ENCODE data around the gene GRM5.

GRM5 gene

GRCh38 chr11:88770475-88771079, 295.2 kb downstream of the GRM5 start:
- H3K27me3 ChIP-seq (ENCODE audit: control insufficient read depth, insufficient read depth, low read length) = no peaks in the 10 kb centered on the region
- no peaks in the 10 kb centered on the region for H3K4me1 ChIP-seq
- H3K9ac ChIP-seq = no peak overlapping the region
- no peaks in the 10 kb centered on the region for H3K9me3 ChIP-seq (ENCODE audit: control insufficient read depth, low read length)
- no peaks in the 10 kb centered on the region for H3K79me2 ChIP-seq
- TF ChIP-seq, protein P1, sequence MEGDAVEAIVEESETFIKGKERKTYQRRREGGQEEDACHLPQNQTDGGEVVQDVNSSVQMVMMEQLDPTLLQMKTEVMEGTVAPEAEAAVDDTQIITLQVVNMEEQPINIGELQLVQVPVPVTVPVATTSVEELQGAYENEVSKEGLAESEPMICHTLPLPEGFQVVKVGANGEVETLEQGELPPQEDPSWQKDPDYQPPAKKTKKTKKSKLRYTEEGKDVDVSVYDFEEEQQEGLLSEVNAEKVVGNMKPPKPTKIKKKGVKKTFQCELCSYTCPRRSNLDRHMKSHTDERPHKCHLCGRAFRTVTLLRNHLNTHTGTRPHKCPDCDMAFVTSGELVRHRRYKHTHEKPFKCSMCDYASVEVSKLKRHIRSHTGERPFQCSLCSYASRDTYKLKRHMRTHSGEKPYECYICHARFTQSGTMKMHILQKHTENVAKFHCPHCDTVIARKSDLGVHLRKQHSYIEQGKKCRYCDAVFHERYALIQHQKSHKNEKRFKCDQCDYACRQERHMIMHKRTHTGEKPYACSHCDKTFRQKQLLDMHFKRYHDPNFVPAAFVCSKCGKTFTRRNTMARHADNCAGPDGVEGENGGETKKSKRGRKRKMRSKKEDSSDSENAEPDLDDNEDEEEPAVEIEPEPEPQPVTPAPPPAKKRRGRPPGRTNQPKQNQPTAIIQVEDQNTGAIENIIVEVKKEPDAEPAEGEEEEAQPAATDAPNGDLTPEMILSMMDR (IDR thresholded peaks at IDR 0.05) = no peak
- no peak overlapping the region for H3K4me3 ChIP-seq (ENCODE audit: low read depth, low read length)
- H3K4me2 ChIP-seq (ENCODE audit: low read length) = no peak overlapping the region
- H3K27ac ChIP-seq = no peak overlapping the region
- no peak overlapping the region for H2AFZ ChIP-seq
- no peaks in the 10 kb centered on the region for H3K36me3 ChIP-seq (ENCODE audit: control insufficient read depth, insufficient read depth, low read length)

GRCh38 chr11:88744140-88744539, 321.6 kb downstream of the GRM5 start:
- H3K4me3 ChIP-seq (ENCODE audit: low read depth, low read length) = no peak overlapping the region
- TF ChIP-seq, protein P1 (IDR thresholded peaks at IDR 0.05) = no peak
- no peaks in the 10 kb centered on the region for H3K79me2 ChIP-seq
- H3K27me3 ChIP-seq (ENCODE audit: control insufficient read depth, insufficient read depth, low read length) = no peaks in the 10 kb centered on the region
- no peaks in the 10 kb centered on the region for H3K4me1 ChIP-seq
- no peak overlapping the region for H3K27ac ChIP-seq
- no peaks in the 10 kb centered on the region for H3K36me3 ChIP-seq (ENCODE audit: control insufficient read depth, insufficient read depth, low read length)
- H3K9ac ChIP-seq = no peak overlapping the region
- no peak overlapping the region for H2AFZ ChIP-seq
- no peak overlapping the region for H3K4me2 ChIP-seq (ENCODE audit: low read length)
- H3K9me3 ChIP-seq (ENCODE audit: control insufficient read depth, low read length) = no peaks in the 10 kb centered on the region

DNA sequence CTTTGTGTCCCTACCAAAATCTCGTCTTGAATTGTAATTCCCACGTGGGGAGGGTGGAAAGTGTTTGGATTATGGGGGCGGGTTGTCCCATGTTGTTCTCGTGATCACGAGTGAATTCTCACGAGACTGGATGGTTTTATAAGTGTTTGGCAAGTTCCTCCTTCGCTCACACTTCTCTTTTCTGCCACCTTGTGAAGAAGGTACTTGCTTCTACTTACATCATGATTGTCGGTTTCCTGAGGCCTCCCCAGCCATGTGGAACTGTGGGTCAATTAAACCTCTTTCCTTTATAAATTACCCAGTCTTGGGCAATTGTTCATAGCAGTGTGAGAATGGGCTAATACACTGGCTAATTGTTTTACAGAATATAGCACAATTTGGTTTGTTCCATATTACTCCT, 326.3 kb downstream of the GRM5 start:
- H3K79me2 ChIP-seq = no peaks in the 10 kb centered on the region

DNA sequence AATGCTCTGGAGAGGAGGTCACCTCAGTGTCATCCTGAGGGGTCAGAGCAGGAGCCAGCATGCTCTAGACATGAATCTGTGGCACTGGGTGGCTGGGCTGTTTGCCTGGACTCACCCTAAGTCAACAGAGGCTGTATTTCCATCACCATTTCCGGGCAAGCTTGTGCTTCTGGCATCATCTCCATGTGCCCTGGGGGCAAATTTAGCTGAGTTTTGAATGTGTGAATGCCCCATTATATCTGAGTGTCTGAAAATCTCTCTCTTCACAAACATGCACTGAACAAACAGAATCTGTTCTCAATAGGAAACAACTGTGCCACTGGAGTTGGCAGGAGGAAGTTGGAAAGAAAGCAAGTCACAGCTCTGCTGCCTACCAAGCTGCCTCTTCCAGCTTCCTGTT, 356.2 kb downstream of the GRM5 start:
- Histone ChIP-seq H3K4me3 (ENCODE audit: low read depth, low read length) (no peak overlapping the region), H3K9ac (no peak overlapping the region), H3K27me3 (ENCODE audit: control insufficient read depth, insufficient read depth, low read length) (no peaks in the 10 kb centered on the region), H3K36me3 (ENCODE audit: control insufficient read depth, insufficient read depth, low read length) (no peaks in the 10 kb centered on the region), H3K79me2 (no peaks in the 10 kb centered on the region), H3K4me1 (no peaks in the 10 kb centered on the region), H3K4me2 (ENCODE audit: low read length) (no peak overlapping the region), H2AFZ (no peak overlapping the region), H3K9me3 (ENCODE audit: control insufficient read depth, low read length) (no peaks in the 10 kb centered on the region), H3K27ac (no peak overlapping the region)
- TF ChIP-seq, protein P1 (IDR thresholded peaks at IDR 0.05) = no peak

More for the DNA sequence above, 326.3 kb downstream of the GRM5 start:
- Histone ChIP-seq H3K36me3 (ENCODE audit: control insufficient read depth, insufficient read depth, low read length) (no peaks in the 10 kb centered on the region), H3K27me3 (ENCODE audit: control insufficient read depth, insufficient read depth, low read length) (no peaks in the 10 kb centered on the region), H3K4me3 (ENCODE audit: low read depth, low read length) (no peak overlapping the region), H3K27ac (no peak overlapping the region), H3K9ac (no peak overlapping the region), H3K4me2 (ENCODE audit: low read length) (no peak overlapping the region), H3K4me1 (no peaks in the 10 kb centered on the region), H2AFZ (no peak overlapping the region), H3K9me3 (ENCODE audit: control insufficient read depth, low read length) (no peaks in the 10 kb centered on the region)
- TF ChIP-seq, protein P1 (IDR thresholded peaks at IDR 0.05) = no peak

DNA sequence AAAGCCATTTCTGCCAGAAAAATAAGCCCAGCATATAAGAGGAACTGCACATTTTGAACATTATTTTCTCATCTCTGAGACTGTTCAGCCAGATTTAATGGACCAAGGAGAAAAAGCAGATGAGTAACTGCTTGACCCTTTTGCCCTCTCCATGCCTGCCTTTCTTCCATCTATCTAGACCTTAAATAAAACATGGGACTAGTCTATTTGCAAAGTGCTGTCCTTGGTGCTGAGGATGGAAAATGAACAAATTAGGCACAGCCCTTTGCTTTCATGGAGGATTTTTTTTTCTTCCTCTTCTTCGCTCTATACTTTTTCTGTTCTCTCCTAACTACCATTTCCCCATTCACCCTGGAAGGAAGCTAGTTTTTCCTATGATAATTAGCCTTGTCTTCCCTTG, 361.3 kb downstream of the GRM5 start:
- H3K9ac ChIP-seq = no peak overlapping the region
- no peaks in the 10 kb centered on the region for H3K9me3 ChIP-seq (ENCODE audit: control insufficient read depth, low read length)
- no peak overlapping the region for H3K4me3 ChIP-seq (ENCODE audit: low read depth, low read length)
- no peak overlapping the region for H3K4me2 ChIP-seq (ENCODE audit: low read length)
- H3K4me1 ChIP-seq = no peaks in the 10 kb centered on the region
- H3K36me3 ChIP-seq (ENCODE audit: control insufficient read depth, insufficient read depth, low read length) = no peaks in the 10 kb centered on the region
- no peaks in the 10 kb centered on the region for H3K79me2 ChIP-seq
- H2AFZ ChIP-seq = no peak overlapping the region
- H3K27me3 ChIP-seq (ENCODE audit: control insufficient read depth, insufficient read depth, low read length) = no peaks in the 10 kb centered on the region
- TF ChIP-seq, protein P1 (IDR thresholded peaks at IDR 0.05) = no peak
- no peak overlapping the region for H3K27ac ChIP-seq

All from parathyroid adenoma (tissue), 2 donors.